GM21529 (cell line): ENCODE measurements around the gene BRWD1.
"Not testable (repeated sequence)": the region's sequence is repeated elsewhere in the genome, so short reads cannot be mapped to it uniquely, and the experiment has no call there.

Experiments
- ATAC-seq: cut with Tn5 transposase; IDR thresholded peaks from one replicate; pipeline ENCODE4 v1.9.1; 2021; ENCODE audit not compliant: unreplicated experiment

Gene BRWD1

GRCh38 chr21:39137248-39138178, 175.9 kb downstream of the BRWD1 start:
- ATAC-seq, result no peak

- ATAC-seq, result no peak
These were observed 176.7 kb downstream of the BRWD1 start for GRCh38 chr21:39136711-39137110.

GRCh38 chr21:39136138-39136537, 177.3 kb downstream of the BRWD1 start:
- ATAC-seq, result not testable (repeated sequence)

- ATAC-seq, result no peak
These were observed 179.1 kb downstream of the BRWD1 start for GRCh38 chr21:39134288-39134810.
